Measurements from ENCODE around the gene HBZ.

GRCh38 chr16:194516-194915 lies 42.1 kb downstream of the HBZ start:
- TF ChIP-seq CTCF (conservative IDR thresholded peaks at IDR 0.05; ENCODE audit: low read length) (no peak), EZH2phosphoT487 (IDR thresholded peaks at IDR 0.05; ENCODE audit: borderline replicate concordance, low read depth, low read length) (no peak)

Measured in OCI-LY7 (cell line).